GM10266 (cell line): Measurements from ENCODE around the gene PSMD5.

Experiments used
- DNase-seq: peaks from one replicate; pipeline ENCODE4 v3.0.0; 2012; ENCODE audit errors: extremely low spot score
- TF ChIP-seq, protein P1 (sequence below): IDR thresholded peaks from 2 replicates; pipeline ENCODE4 v1.5.1; 2012; ENCODE audit warnings: mild to moderate bottlenecking, low read depth; ENCODE audit not compliant: control insufficient read depth, insufficient read depth; ENCODE audit errors: missing control alignments

PSMD5 gene

GRCh38 chr9:120874226-120875194 is 31.8 kb upstream of the PSMD5 start:
- TF ChIP-seq, protein P1, sequence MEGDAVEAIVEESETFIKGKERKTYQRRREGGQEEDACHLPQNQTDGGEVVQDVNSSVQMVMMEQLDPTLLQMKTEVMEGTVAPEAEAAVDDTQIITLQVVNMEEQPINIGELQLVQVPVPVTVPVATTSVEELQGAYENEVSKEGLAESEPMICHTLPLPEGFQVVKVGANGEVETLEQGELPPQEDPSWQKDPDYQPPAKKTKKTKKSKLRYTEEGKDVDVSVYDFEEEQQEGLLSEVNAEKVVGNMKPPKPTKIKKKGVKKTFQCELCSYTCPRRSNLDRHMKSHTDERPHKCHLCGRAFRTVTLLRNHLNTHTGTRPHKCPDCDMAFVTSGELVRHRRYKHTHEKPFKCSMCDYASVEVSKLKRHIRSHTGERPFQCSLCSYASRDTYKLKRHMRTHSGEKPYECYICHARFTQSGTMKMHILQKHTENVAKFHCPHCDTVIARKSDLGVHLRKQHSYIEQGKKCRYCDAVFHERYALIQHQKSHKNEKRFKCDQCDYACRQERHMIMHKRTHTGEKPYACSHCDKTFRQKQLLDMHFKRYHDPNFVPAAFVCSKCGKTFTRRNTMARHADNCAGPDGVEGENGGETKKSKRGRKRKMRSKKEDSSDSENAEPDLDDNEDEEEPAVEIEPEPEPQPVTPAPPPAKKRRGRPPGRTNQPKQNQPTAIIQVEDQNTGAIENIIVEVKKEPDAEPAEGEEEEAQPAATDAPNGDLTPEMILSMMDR = no peak
- no peak for DNase-seq

DNA sequence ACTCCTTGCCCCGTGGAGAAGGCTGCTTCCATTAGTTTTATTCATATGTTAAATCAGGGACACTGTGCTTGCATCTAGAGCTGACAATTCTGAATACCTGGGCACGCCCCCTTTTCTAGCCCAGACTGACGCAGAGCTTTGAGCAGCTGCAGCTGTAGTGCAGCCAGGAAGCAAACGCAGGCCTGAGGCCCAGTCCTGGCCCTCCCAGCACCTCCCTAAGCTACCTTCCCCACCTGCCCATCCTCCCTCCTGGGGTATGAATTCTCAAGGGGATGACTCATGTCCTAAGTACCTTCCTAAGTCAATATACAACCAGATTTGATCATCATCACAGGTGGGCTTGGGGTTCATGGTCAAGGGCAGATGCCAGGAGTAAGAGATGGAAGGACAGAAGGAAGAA is 30.8 kb upstream of the PSMD5 start:
- no peak for DNase-seq
- TF ChIP-seq, protein P1 = no peak

DNA sequence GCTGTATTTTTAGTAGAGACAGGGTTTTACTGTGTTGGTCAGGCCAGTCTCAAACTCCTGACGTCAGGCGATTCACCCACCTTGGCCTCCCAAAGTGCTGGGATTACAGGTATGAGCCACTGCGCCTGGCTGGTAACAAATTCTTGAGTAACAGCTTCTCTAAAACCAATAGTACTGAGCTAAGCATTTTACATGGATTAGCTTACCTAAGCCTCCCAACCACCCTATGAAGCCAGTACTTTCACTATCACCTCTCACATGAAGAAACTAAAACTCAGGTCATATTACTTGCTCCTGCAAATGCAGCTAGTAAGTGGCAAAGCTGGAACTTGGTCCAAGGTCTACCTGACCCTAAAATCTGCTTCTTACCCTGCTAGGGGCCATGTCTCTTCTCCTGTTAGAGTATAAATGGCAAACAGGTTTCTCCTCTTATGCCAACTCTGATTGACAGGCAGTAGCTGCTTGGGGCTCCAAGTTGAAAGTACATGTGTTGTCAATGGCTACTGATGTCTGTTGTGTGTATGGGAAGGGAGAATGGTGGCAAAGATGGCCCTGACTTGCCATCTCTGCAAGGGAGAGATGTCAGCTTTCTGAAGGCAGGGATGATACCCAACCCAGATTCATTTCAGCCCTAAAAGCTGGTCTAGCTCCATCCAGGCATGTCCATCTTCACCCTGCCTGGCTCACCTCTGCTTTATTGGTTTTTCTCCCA is 30.2 kb upstream of the PSMD5 start:
- no peak for DNase-seq
- TF ChIP-seq, protein P1 = no peak

- DNase-seq = no peak
- TF ChIP-seq, protein P1 = no peak
Observed at GRCh38 chr9:120870206-120870605, 27.5 kb upstream of the PSMD5 start.

- DNase-seq = no peak
- TF ChIP-seq, protein P1 = no peak
Observed at GRCh38 chr9:120869726-120870125, 27.0 kb upstream of the PSMD5 start.

GRCh38 chr9:120869360-120869687 is 26.6 kb upstream of the PSMD5 start:
- no peak for DNase-seq
- TF ChIP-seq, protein P1 = no peak

DNA sequence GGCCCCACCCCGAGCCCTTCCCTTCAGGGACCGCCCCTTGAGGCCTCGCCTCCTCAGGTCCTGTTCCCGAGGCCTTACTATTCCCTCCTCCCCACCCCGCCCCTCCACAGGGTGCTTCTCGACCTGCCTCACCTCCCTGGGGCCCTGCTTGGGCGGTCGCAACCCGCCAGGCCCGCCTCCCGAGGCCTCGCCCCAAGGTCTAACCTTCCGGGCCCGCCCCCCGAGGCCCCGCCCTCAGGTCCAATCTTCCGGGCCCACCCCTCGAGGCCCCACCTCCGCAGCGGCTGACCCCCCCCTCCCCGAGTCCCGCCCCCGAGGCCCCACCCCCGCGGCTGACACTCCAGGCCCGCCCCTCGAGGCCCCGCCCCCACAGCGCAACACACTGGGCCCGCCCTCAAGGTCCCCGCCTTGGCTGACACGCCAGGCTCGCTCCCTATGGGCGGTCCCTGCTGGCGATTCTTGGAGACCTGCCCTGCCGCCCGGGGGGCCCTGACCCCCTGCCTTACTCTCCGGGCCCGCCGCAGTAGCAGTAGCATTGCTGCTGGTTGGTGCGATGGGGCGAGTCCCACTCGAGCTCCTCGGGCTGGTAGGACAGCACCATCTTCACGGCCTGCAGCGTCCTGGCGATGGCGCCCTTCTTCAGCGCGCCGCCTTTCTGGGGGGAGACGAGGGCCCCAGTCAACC is 26.1 kb upstream of the PSMD5 start:
- TF ChIP-seq, protein P1 = peak; percentile 75
- DNase-seq = peak; percentile 98
